Nephron progenitor cell (in vitro differentiated cells): ENCODE measurements around the gene IL2.

Experiments used
- DNase-seq: peaks from one replicate; pipeline ENCODE4 v3.0.0; 2021
- H3K27ac Mint-ChIP-seq: 2 replicates; pipeline ENCODE4 v1.8.0; 2021; ENCODE audit warnings: mild to moderate bottlenecking, moderate library complexity, mixed read lengths
- H3K27me3 Mint-ChIP-seq: 2 replicates; pipeline ENCODE4 v1.8.0; 2021; ENCODE audit warnings: mild to moderate bottlenecking, low read depth, mixed read lengths; ENCODE audit not compliant: poor library complexity
- H3K36me3 Mint-ChIP-seq: 2 replicates; pipeline ENCODE4 v1.8.0; 2021; ENCODE audit warnings: low read depth, mixed read lengths
- H3K4me1 Mint-ChIP-seq: 2 replicates; pipeline ENCODE4 v1.8.0; 2021; ENCODE audit warnings: mixed read lengths
- H3K4me3 Mint-ChIP-seq: 2 replicates; pipeline ENCODE4 v1.8.0; 2021; ENCODE audit warnings: mild to moderate bottlenecking, moderate library complexity, mixed read lengths
- H3K9me3 Mint-ChIP-seq: 2 replicates; pipeline ENCODE4 v1.8.0; 2021; ENCODE audit warnings: mild to moderate bottlenecking, moderate library complexity, mixed read lengths
- TF ChIP-seq, protein P1 (sequence below): fragments of 200-600 bp; sonication (generic); IDR thresholded peaks from 2 replicates; pipeline ENCODE4 v1.5.0; 2021; ENCODE audit warnings: antibody characterized with exemption

The IL2 gene

GRCh38 chr4:122456231-122457116, at the start of gene IL2:
Gene IL2 (minus strand): TSS chr4:122456725. CDS start chr4:122456440, 285 bp downstream.
- DNase-seq, result no peak
- TF ChIP-seq, protein P1, sequence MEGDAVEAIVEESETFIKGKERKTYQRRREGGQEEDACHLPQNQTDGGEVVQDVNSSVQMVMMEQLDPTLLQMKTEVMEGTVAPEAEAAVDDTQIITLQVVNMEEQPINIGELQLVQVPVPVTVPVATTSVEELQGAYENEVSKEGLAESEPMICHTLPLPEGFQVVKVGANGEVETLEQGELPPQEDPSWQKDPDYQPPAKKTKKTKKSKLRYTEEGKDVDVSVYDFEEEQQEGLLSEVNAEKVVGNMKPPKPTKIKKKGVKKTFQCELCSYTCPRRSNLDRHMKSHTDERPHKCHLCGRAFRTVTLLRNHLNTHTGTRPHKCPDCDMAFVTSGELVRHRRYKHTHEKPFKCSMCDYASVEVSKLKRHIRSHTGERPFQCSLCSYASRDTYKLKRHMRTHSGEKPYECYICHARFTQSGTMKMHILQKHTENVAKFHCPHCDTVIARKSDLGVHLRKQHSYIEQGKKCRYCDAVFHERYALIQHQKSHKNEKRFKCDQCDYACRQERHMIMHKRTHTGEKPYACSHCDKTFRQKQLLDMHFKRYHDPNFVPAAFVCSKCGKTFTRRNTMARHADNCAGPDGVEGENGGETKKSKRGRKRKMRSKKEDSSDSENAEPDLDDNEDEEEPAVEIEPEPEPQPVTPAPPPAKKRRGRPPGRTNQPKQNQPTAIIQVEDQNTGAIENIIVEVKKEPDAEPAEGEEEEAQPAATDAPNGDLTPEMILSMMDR, result no peak
- Mint-ChIP-seq H3K27me3 (peaks cover 3% of the 10 kb centered on the region), H3K36me3 (no peaks in the 10 kb centered on the region), H3K9me3 (peaks cover 2% of the 10 kb centered on the region), H3K27ac (no peak within 1 kb of the TSS), H3K4me1 (no peaks in the 10 kb centered on the region), H3K4me3 (no peak within 1 kb of the TSS)

GRCh38 chr4:122503214-122503613, 46.7 kb upstream of the IL2 start:
- Mint-ChIP-seq H3K27me3 (peaks cover 11% of the 10 kb centered on the region), H3K4me1 (no peaks in the 10 kb centered on the region), H3K27ac (no peak overlapping the region), H3K4me3 (no peak overlapping the region), H3K36me3 (no peaks in the 10 kb centered on the region), H3K9me3 (no peaks in the 10 kb centered on the region)
- TF ChIP-seq, protein P1, result no peak
- DNase-seq, result no peak

GRCh38 chr4:122500852-122501501, 44.5 kb upstream of the IL2 start:
- DNase-seq, result no peak
- peaks cover 4% of the 10 kb centered on the region for H3K9me3 Mint-ChIP-seq
- no peaks in the 10 kb centered on the region for H3K36me3 Mint-ChIP-seq
- TF ChIP-seq, protein P1, result no peak
- no peak overlapping the region for H3K4me3 Mint-ChIP-seq
- H3K27ac Mint-ChIP-seq, result no peak overlapping the region
- H3K27me3 Mint-ChIP-seq, result peaks cover 3% of the 10 kb centered on the region
- H3K4me1 Mint-ChIP-seq, result no peaks in the 10 kb centered on the region

DNA sequence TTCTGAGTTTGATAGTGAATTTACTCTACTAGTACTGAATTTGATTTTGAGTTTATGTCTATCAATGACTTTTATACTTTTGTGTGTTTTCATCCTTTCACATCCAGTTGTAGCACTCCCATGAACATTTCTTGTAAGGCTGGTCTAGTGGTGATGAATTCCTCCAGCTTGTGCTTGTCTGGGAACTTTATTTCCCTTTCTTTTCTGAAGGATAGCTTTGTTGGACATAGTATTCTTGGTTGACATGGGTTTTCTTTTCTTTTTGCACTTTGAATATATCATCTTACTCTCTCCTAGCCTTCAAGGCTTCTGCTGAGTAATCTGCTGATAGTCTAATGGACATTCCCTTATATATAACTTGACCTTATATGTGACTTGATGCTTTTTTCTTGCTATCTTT, 32.5 kb upstream of the IL2 start:
- Mint-ChIP-seq H3K36me3 (no peaks in the 10 kb centered on the region), H3K9me3 (peaks cover 66% of the 10 kb centered on the region), H3K4me3 (no peak overlapping the region), H3K4me1 (no peaks in the 10 kb centered on the region), H3K27me3 (no peaks in the 10 kb centered on the region), H3K27ac (no peak overlapping the region)
- no peak for DNase-seq
- TF ChIP-seq, protein P1, result no peak

GRCh38 chr4:122483481-122483880, 27.0 kb upstream of the IL2 start:
- TF ChIP-seq, protein P1, result no peak
- Mint-ChIP-seq H3K27me3 (no peaks in the 10 kb centered on the region), H3K4me3 (no peak overlapping the region), H3K9me3 (peaks cover 20% of the 10 kb centered on the region), H3K27ac (no peak overlapping the region), H3K4me1 (no peaks in the 10 kb centered on the region), H3K36me3 (no peaks in the 10 kb centered on the region)
- DNase-seq, result no peak
